ENCODE measurements around the gene PDSS2. TPM values are rescaled to one million over a fixed set of nuclear protein-coding genes. Genes with fewer than 3 reads are reported as not detected.
A peak's percentile ranks its signal among the peaks of the same experiment; 100 is the strongest.

The PDSS2 gene
- total RNA-seq, 1 donor: 12.5 TPM

GRCh38 chr6:107470364-107470763 is 11.0 kb upstream of the PDSS2 start:
- no peak for DNase-seq (ENCODE audit: low read depth)
- no peak overlapping the region for H3K4me3 ChIP-seq (ENCODE audit: low read depth, low read length)
- TF ChIP-seq, protein P1, sequence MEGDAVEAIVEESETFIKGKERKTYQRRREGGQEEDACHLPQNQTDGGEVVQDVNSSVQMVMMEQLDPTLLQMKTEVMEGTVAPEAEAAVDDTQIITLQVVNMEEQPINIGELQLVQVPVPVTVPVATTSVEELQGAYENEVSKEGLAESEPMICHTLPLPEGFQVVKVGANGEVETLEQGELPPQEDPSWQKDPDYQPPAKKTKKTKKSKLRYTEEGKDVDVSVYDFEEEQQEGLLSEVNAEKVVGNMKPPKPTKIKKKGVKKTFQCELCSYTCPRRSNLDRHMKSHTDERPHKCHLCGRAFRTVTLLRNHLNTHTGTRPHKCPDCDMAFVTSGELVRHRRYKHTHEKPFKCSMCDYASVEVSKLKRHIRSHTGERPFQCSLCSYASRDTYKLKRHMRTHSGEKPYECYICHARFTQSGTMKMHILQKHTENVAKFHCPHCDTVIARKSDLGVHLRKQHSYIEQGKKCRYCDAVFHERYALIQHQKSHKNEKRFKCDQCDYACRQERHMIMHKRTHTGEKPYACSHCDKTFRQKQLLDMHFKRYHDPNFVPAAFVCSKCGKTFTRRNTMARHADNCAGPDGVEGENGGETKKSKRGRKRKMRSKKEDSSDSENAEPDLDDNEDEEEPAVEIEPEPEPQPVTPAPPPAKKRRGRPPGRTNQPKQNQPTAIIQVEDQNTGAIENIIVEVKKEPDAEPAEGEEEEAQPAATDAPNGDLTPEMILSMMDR (IDR thresholded peaks at IDR 0.05; ENCODE audit: insufficient read depth, low read depth, low read length): no peak

DNA sequence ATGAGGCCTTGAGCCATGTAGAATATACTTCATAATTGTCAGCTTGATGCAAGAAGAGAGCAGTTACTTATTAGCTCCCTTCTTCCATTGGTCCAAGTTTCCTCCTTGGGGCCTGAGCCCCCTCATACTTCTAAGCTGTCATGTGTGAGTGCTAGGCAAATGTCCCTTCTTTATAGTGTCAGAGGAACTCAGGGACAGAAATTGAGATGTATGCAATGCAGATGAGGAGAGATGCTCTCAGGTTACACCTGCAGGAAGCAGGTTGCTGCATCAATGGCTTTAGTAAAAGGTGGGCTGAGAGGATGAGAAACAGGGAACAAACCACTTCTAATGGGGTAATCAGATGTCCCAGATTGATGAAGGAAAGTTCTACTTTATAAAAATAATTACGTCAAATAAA is 6.7 kb upstream of the PDSS2 start:
- DNase-seq (ENCODE audit: low read depth): no peak
- no peak overlapping the region for H3K4me3 ChIP-seq (ENCODE audit: low read depth, low read length)
- TF ChIP-seq, protein P1 (IDR thresholded peaks at IDR 0.05; ENCODE audit: insufficient read depth, low read depth, low read length): no peak

DNA sequence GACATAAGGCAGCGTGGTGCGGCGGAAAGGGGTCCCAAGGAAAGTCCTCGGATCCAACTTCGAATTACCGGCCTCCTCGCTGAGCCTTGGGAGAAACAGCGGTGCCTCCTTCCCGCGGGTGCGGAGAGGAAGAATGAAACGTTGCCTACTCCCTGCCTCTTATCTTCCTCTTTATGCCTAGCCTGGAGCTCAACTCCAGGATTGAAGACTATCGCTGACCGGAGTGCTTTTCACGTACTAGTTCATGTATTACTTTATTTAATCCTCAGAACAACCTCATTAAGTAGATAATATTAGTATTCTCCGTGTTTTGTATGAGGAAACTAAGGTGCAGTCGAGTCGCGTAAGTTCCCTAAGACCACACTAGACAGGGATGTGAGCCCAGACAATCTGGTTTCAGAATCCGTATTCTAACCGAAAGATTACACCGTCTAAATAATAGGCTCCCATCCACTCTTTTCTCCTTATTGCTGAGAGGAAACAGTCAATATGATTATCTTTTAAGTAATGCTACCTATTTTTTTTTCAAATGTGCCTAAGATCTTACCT is 793 bp upstream of the PDSS2 start:
- DNase-seq (ENCODE audit: low read depth): peak; percentile 19
- TF ChIP-seq, protein P1 (IDR thresholded peaks at IDR 0.05; ENCODE audit: insufficient read depth, low read depth, low read length): no peak

GRCh38 chr6:107458672-107459282 is 587 bp downstream of the PDSS2 start:
- peak; percentile 16 for DNase-seq (ENCODE audit: low read depth)
- TF ChIP-seq, protein P1 (IDR thresholded peaks at IDR 0.05; ENCODE audit: insufficient read depth, low read depth, low read length): no peak

More for the DNA sequence above, 793 bp upstream of the PDSS2 start:
- H3K4me3 ChIP-seq (ENCODE audit: low read depth, low read length): peak overlapping the region; percentile 95

DNA sequence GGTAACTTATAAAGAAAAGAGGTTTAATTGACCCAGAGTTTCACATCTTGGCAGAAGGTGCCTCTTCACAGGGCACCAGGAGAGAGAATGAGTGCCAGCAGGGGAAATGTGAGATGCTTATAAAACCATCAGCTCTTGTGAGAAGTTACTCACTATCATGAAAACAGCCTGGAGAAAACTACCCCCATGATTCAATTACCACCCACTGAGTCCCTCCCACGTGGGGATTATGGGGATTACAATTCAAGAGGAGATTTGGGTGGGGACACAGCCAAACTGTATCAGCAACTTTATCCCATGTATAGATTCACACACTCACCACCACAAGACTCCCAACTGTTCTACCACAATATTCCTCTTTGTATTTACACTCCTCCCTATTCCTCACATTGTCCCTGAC is 10.6 kb downstream of the PDSS2 start:
- H3K4me3 ChIP-seq (ENCODE audit: low read depth, low read length): no peak overlapping the region
- TF ChIP-seq, protein P1 (IDR thresholded peaks at IDR 0.05; ENCODE audit: insufficient read depth, low read depth, low read length): no peak
- no peak for DNase-seq (ENCODE audit: low read depth)

More at GRCh38 chr6:107458672-107459282, 587 bp downstream of the PDSS2 start:
- H3K4me3 ChIP-seq (ENCODE audit: low read depth, low read length): peak overlapping the region; percentile 95

DNA sequence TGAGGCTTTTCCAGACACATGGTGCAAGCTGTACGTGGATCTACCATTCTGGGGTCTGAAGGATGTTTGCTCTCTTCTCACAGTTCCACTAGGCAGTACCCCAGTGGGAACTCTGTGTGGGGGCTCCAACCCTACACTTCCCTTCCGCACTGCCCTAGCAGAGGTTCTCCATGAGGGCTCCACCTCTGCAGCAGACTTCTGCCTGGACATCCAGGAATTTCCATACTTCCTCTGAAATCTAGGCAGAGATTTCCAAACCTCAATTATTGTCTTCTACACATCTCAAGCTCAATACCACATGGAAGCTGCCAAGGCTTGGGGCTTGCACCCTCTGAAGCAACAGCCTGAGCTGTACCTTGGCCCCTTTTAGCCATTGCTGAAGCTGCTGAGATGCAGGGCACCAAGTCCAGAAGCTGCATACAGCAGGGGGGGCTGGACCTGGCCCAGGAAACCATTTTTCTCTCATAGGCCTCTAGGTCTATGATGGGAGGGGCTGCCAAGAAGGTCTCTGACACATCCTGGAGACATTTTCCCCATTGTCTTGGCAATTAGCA is 11.6 kb downstream of the PDSS2 start:
- no peak for DNase-seq (ENCODE audit: low read depth)
- TF ChIP-seq, protein P1 (IDR thresholded peaks at IDR 0.05; ENCODE audit: insufficient read depth, low read depth, low read length): no peak
- H3K4me3 ChIP-seq (ENCODE audit: low read depth, low read length): no peak overlapping the region
